Measurements from ENCODE around the gene POU6F2. TPM values are rescaled to one million over a fixed set of nuclear protein-coding genes. Genes with fewer than 3 reads are reported as not detected.

POU6F2 gene
- polyA plus RNA-seq, 4 donors = 0.16 TPM; not detected in 3

DNA sequence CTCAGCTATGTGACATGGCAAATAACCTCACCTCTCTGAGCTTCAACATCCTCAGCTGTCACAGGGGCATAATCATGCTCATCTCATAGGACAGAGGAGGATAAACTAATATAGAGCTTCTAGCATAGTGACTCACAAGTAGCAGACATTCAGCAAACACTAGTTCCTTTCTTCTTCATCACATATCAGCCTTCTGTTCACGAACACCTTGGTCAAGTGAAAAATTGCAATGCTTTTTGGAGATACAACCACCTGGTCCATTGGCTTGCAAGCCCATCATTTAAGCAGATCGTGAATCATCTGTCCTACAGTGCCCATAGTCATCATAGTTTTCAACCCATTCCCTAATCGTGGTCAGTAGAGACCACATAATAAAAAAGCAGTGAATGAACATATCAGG, 310.6 kb downstream of the POU6F2 start:
- H3K9me3 ChIP-seq (ENCODE audit: control insufficient read depth in 2 of 2, insufficient read depth in 1 of 2, low read depth in 1 of 2, low read length in 1 of 2) = peaks cover 0 to 9% of the 10 kb centered on the region in 2 donors
- peaks cover 0 to 12% (median 2%) of the 10 kb centered on the region in 3 donors for H3K4me1 ChIP-seq (ENCODE audit: control insufficient read depth in 3 of 3, insufficient read depth in 2 of 3, low read depth in 1 of 3, low read length in 2 of 3)
- 78 to 82% (median 80%) methylated on average over 3 of the region's 3 CpGs for WGBS, 3 donors
- DNase-seq (no peak), FAIRE-seq (no peak)
- peaks cover 0 to 9% (median 0%) of the 10 kb centered on the region in 3 donors for H3K27me3 ChIP-seq (ENCODE audit: control insufficient read depth in 3 of 3, insufficient read depth in 3 of 3, low read length in 3 of 3)
- H3K36me3 ChIP-seq (ENCODE audit: control insufficient read depth in 3 of 3, insufficient read depth in 2 of 3, low read depth in 1 of 3, low read length in 3 of 3) = no peaks in the 10 kb centered on the region
- H3K4me3 ChIP-seq (ENCODE audit: low read depth in 1 of 3, low read length in 3 of 3) = no peak overlapping the region
- no peak overlapping the region for H3K27ac ChIP-seq (ENCODE audit: low read depth in 1 of 3, low read length in 2 of 3)

DNA sequence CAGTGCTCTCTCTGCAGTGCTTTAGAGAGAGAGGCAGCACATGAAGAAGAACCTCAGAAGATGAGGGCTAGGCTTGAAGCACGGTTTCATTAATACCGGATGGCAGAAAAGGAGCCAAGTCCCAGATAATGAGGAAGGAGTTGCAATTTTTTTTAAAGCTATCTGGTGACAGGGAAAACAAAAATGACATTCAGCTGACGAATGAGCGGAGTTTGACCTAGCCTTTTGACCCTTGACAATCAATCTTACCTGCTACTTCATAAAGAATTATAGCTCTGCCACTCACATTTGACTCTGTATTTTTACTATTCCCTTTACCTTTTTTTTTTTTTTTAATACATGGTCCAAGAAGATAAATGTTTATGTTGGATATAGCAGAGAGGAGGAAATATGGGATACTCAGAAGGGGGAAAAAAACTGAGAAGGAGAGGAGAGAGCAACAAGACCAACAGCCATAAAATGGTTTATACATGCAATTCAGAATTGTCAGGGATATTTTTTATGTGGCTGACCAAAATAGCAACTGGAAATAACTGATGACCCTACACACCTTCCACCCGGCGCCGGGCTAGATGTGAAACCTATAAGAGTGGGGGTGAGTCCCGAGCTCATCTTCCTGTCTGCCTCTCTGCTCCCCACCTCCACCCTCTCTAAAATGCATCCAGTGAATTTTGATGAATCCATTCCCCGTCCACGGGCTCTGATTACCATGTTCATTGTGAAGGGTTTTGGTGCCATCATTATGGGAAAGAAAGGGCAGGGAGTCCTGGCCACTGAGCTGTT, 314.1 kb downstream of the POU6F2 start:
- peaks cover 0 to 7% (median 0%) of the 10 kb centered on the region in 3 donors for H3K27me3 ChIP-seq (ENCODE audit: control insufficient read depth in 3 of 3, insufficient read depth in 3 of 3, low read length in 3 of 3)
- FAIRE-seq (no peak), DNase-seq (peak; percentile 81 to 91)
- 14 to 48% (median 31%) methylated on average over 10 of the region's 10 CpGs for WGBS, 3 donors
- peak overlapping the region in 2 of 3 donors; percentile 49 to 70 for H3K27ac ChIP-seq (ENCODE audit: low read depth in 1 of 3, low read length in 2 of 3)
- H3K36me3 ChIP-seq (ENCODE audit: control insufficient read depth in 3 of 3, insufficient read depth in 2 of 3, low read depth in 1 of 3, low read length in 3 of 3) = no peaks in the 10 kb centered on the region
- peaks cover 5 to 22% (median 11%) of the 10 kb centered on the region in 3 donors for H3K4me1 ChIP-seq (ENCODE audit: control insufficient read depth in 3 of 3, insufficient read depth in 2 of 3, low read depth in 1 of 3, low read length in 2 of 3)
- peaks cover 0 to 15% of the 10 kb centered on the region in 2 donors for H3K9me3 ChIP-seq (ENCODE audit: control insufficient read depth in 2 of 2, insufficient read depth in 1 of 2, low read depth in 1 of 2, low read length in 1 of 2)
- H3K4me3 ChIP-seq (ENCODE audit: low read depth in 1 of 3, low read length in 3 of 3) = no peak overlapping the region

DNA sequence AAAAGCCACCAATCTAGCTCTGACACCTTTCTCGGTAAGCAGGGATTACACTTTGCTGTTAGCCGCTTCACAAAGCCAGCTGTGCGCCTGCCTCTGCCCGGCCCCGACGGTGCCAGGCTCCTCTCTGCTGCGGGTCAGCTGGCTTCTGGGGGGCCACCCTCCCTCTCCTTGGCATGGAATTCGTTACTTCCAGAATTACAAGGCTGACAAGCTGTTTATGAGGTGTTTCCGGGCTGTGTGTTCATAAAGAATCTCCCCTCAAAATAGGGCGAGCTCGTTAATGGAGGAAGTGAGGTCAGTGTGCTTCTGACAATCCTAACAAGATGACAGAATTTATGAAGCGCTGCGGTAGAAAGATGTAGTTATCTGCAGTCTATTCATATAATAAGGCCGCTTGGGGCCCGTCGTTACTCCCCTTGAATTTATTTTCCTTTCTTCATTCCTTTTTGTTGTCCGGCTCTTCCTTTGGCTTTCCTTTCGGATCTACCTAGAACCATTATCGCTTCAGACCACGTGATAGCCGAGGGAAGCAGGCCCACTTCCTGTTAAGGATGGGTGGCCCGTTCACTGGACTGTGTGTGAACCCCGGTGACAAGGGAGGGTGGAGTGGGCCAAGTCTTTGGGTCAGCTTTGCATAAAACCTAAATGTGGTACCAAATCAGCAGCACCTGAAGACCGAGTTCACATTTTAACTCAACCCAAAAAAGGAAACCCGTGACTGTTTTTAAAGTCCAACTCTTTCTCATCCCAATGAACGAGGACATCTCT, 315.5 kb downstream of the POU6F2 start:
- Histone ChIP-seq H3K4me1 (ENCODE audit: control insufficient read depth in 3 of 3, insufficient read depth in 2 of 3, low read depth in 1 of 3, low read length in 2 of 3) (peaks cover 5 to 22% (median 11%) of the 10 kb centered on the region in 3 donors), H3K4me3 (ENCODE audit: low read depth in 1 of 3, low read length in 3 of 3) (no peak overlapping the region), H3K36me3 (ENCODE audit: control insufficient read depth in 3 of 3, insufficient read depth in 2 of 3, low read depth in 1 of 3, low read length in 3 of 3) (no peaks in the 10 kb centered on the region), H3K27me3 (ENCODE audit: control insufficient read depth in 3 of 3, insufficient read depth in 3 of 3, low read length in 3 of 3) (peaks cover 0 to 7% (median 0%) of the 10 kb centered on the region in 3 donors), H3K27ac (ENCODE audit: low read depth in 1 of 3, low read length in 2 of 3) (no peak overlapping the region), H3K9me3 (ENCODE audit: control insufficient read depth in 2 of 2, insufficient read depth in 1 of 2, low read depth in 1 of 2, low read length in 1 of 2) (peaks cover 0 to 15% of the 10 kb centered on the region in 2 donors)
- no peak for FAIRE-seq
- WGBS, 3 donors = 75 to 90% (median 90%) methylated on average over 26 of the region's 26 CpGs
- no peak for DNase-seq

DNA sequence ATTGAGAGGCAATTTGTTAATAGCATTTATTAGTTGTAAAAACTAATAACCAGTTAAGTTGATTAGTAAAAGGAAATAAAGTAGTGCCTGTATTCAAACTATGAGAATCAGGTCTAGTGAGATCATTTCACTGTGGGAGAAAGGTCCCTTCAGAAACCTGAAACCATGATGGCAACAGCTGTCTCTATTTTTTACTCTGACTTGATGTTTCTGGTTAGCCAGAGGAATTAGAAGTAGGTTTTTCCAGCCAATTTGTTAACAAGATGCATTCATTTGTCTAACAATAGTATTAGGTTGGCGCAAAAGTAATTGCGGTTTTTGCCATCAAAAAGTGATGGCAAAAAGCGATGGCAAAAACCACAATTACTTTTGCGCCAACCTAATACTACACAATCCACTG, 316.3 kb downstream of the POU6F2 start:
- H3K27me3 ChIP-seq (ENCODE audit: control insufficient read depth in 3 of 3, insufficient read depth in 3 of 3, low read length in 3 of 3) = peaks cover 0 to 6% (median 0%) of the 10 kb centered on the region in 3 donors
- H3K4me3 ChIP-seq (ENCODE audit: low read depth in 1 of 3, low read length in 3 of 3) = no peak overlapping the region
- WGBS, 3 donors = 94 to 98% (median 97%) methylated on average over 4 of the region's 4 CpGs
- peaks cover 5 to 22% (median 11%) of the 10 kb centered on the region in 3 donors for H3K4me1 ChIP-seq (ENCODE audit: control insufficient read depth in 3 of 3, insufficient read depth in 2 of 3, low read depth in 1 of 3, low read length in 2 of 3)
- no peak overlapping the region for H3K27ac ChIP-seq (ENCODE audit: low read depth in 1 of 3, low read length in 2 of 3)
- H3K9me3 ChIP-seq (ENCODE audit: control insufficient read depth in 2 of 2, insufficient read depth in 1 of 2, low read depth in 1 of 2, low read length in 1 of 2) = peaks cover 0 to 15% of the 10 kb centered on the region in 2 donors
- no peaks in the 10 kb centered on the region for H3K36me3 ChIP-seq (ENCODE audit: control insufficient read depth in 3 of 3, insufficient read depth in 2 of 3, low read depth in 1 of 3, low read length in 3 of 3)
- no peak for FAIRE-seq
- DNase-seq = no peak

DNA sequence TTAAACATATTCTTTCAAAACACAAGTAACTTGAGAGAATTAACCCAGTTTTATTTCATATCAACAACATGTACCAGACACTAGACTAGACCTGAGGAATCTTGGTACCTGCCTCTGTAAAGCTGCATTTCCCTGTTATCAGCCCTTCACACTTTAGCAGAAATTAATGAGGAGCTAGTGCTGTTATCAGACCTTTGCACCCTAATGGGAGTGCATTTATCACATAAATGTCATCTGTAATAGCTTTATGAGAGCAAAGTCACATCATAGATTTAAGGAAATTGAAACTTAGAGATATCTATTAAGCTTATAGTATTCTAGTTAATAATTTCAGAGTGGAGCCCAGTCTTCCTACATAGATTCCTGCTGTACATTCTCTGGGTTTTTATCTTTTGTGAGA, 318.1 kb downstream of the POU6F2 start:
- H3K27ac ChIP-seq (ENCODE audit: low read depth in 1 of 3, low read length in 2 of 3) = peak overlapping the region in 1 of 3 donors; percentile 63
- DNase-seq = peak; percentile 79 to 94

DNA sequence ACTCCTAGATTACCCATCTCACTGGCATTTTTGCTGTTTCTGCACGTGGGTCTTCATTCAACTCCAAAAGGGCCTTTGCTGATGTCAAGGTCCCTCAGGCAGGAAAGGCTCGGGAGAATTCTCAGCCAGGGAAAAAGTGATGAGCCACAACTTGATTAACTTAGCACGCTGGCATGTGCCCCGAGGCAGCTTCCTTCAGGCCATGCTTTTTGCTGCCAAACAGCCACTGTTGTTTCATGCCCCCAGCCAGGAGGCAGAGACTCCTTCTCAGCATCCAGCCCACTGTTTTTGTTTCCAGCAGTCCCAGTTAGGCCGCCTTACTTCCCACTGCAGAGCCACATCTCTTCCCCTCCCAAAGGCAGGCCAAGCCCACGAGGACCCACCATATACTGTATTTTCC, 322.0 kb downstream of the POU6F2 start:
- Histone ChIP-seq H3K4me1 (ENCODE audit: control insufficient read depth in 3 of 3, insufficient read depth in 2 of 3, low read depth in 1 of 3, low read length in 2 of 3) (peaks cover 5 to 9% (median 7%) of the 10 kb centered on the region in 3 donors), H3K36me3 (ENCODE audit: control insufficient read depth in 3 of 3, insufficient read depth in 2 of 3, low read depth in 1 of 3, low read length in 3 of 3) (no peaks in the 10 kb centered on the region), H3K9me3 (ENCODE audit: control insufficient read depth in 2 of 2, insufficient read depth in 1 of 2, low read depth in 1 of 2, low read length in 1 of 2) (peaks cover 0 to under 1% of the 10 kb centered on the region in 2 donors), H3K4me3 (ENCODE audit: low read depth in 1 of 3, low read length in 3 of 3) (no peak overlapping the region), H3K27ac (ENCODE audit: low read depth in 1 of 3, low read length in 2 of 3) (no peak overlapping the region), H3K27me3 (ENCODE audit: control insufficient read depth in 3 of 3, insufficient read depth in 3 of 3, low read length in 3 of 3) (peaks cover 0 to 3% (median 0%) of the 10 kb centered on the region in 3 donors)
- FAIRE-seq = no peak
- 72 to 81% (median 76%) methylated on average over 6 of the region's 6 CpGs for WGBS, 3 donors
- DNase-seq = no peak

More for the DNA sequence above, 318.1 kb downstream of the POU6F2 start:
- Histone ChIP-seq H3K27me3 (ENCODE audit: control insufficient read depth in 3 of 3, insufficient read depth in 3 of 3, low read length in 3 of 3) (peaks cover 0 to 5% (median 3%) of the 10 kb centered on the region in 3 donors), H3K4me3 (ENCODE audit: low read depth in 1 of 3, low read length in 3 of 3) (no peak overlapping the region), H3K36me3 (ENCODE audit: control insufficient read depth in 3 of 3, insufficient read depth in 2 of 3, low read depth in 1 of 3, low read length in 3 of 3) (no peaks in the 10 kb centered on the region), H3K4me1 (ENCODE audit: control insufficient read depth in 3 of 3, insufficient read depth in 2 of 3, low read depth in 1 of 3, low read length in 2 of 3) (peaks cover 5 to 22% (median 11%) of the 10 kb centered on the region in 3 donors), H3K9me3 (ENCODE audit: control insufficient read depth in 2 of 2, insufficient read depth in 1 of 2, low read depth in 1 of 2, low read length in 1 of 2) (peaks cover 0 to 15% of the 10 kb centered on the region in 2 donors)
- peak; percentile 93 for FAIRE-seq

DNA sequence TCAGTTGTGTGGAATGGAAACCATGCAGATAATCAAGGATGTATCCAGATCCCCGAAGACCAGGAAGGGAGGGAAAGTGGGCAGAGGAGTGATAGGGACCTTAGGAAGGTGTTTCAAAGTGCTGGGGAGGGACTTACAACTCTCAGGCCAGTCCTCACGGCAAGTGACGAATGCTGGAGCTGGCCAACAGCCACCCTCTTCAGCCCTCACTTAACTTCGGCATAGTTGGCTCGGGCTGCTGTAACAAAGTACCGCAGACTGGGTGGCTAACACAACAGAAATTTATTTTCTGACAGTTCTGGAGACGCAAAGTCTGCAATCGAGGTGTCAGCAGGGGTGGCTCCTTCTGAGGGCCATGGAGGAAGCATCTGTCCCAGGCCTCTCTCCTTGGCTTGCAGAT, 322.6 kb downstream of the POU6F2 start:
- no peaks in the 10 kb centered on the region for H3K9me3 ChIP-seq (ENCODE audit: control insufficient read depth in 2 of 2, insufficient read depth in 1 of 2, low read depth in 1 of 2, low read length in 1 of 2)
- WGBS, 3 donors = 61 to 91% (median 76%) methylated on average over 8 of the region's 8 CpGs
- H3K27me3 ChIP-seq (ENCODE audit: control insufficient read depth in 3 of 3, insufficient read depth in 3 of 3, low read length in 3 of 3) = peaks cover 0 to 3% (median 0%) of the 10 kb centered on the region in 3 donors
- no peak overlapping the region for H3K4me3 ChIP-seq (ENCODE audit: low read depth in 1 of 3, low read length in 3 of 3)
- H3K36me3 ChIP-seq (ENCODE audit: control insufficient read depth in 3 of 3, insufficient read depth in 2 of 3, low read depth in 1 of 3, low read length in 3 of 3) = no peaks in the 10 kb centered on the region
- H3K27ac ChIP-seq (ENCODE audit: low read depth in 1 of 3, low read length in 2 of 3) = no peak overlapping the region
- no peak for FAIRE-seq
- H3K4me1 ChIP-seq (ENCODE audit: control insufficient read depth in 3 of 3, insufficient read depth in 2 of 3, low read depth in 1 of 3, low read length in 2 of 3) = peaks cover 5 to 9% (median 5%) of the 10 kb centered on the region in 3 donors
- DNase-seq = no peak

DNA sequence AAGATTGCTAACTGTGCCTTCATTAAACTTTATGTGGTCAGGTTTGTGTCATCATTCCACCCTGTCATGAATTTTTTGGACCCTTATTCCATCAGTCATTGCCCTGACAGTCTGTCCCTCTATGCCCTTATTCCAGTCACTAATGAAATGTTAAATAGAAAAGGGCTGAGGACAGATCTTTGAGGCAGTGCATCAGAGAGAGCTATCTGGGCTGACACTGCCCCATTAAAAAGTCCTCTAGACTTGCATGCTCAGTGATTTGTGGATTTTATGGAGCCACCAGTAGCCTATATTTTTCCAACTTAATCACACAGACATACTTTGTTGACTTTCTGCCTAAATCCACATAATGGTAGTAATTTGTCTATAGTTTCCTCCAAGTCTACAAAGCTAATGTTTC, 323.8 kb downstream of the POU6F2 start:
- Histone ChIP-seq H3K27ac (ENCODE audit: low read depth in 1 of 3, low read length in 2 of 3) (no peak overlapping the region), H3K4me3 (ENCODE audit: low read depth in 1 of 3, low read length in 3 of 3) (no peak overlapping the region), H3K4me1 (ENCODE audit: control insufficient read depth in 3 of 3, insufficient read depth in 2 of 3, low read depth in 1 of 3, low read length in 2 of 3) (peaks cover 1 to 3% (median 1%) of the 10 kb centered on the region in 3 donors), H3K27me3 (ENCODE audit: control insufficient read depth in 3 of 3, insufficient read depth in 3 of 3, low read length in 3 of 3) (peaks cover 0 to 3% (median 0%) of the 10 kb centered on the region in 3 donors), H3K9me3 (ENCODE audit: control insufficient read depth in 2 of 2, insufficient read depth in 1 of 2, low read depth in 1 of 2, low read length in 1 of 2) (no peaks in the 10 kb centered on the region), H3K36me3 (ENCODE audit: control insufficient read depth in 3 of 3, insufficient read depth in 2 of 3, low read depth in 1 of 3, low read length in 3 of 3) (no peaks in the 10 kb centered on the region)
- FAIRE-seq (no peak), DNase-seq (no peak)
